VCaP (cell line): ENCODE measurements around the gene STOM.

Experiments used
- H3K27ac ChIP-seq: fragments of 450-650 bp; 2 replicates; pipeline ENCODE4 v1.5.1; 2017
- TF ChIP-seq, protein P1 (sequence below): fragments of 450-650 bp; conservative IDR thresholded peaks from 2 replicates; pipeline ENCODE4 v1.5.1; 2017; ENCODE audit warnings: mild to moderate bottlenecking, moderate library complexity

Gene STOM

DNA sequence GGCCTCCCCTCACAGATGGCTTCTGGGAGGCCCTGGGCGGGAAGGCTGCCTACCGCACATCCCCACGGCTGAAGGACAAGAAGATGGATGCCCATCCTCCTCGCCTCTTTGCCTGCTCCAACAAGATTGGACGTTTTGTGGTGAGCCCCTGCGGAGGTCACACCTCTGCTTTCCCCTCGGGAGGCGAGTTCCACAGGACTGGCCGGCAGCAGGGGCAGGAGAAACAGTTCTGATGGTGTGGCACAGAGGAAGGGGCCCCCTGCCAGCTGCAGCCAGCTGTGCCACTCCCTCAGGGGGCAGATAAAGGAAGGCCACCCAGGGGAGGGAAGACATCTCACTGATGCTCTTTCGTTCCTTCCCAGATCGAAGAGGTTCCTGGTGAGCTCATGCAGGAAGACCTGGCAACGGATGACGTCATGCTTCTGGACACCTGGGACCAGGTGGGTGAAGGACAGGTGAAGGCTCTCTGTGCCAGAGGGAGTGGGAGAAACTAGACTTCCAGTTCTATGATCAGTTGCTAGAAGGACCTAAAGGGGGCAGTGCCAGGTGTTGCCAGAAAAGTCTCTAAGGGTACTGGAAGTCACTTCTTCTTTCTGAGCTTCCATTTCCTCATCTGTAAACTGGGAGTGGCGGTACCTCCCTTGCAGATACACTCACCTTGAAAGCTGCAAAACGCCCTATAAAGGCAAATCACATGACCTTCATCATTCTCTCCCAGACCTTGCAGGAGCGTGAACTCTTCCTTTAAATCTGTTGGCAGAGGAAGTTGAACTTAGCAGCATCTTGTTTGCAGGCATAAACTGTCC lies 41.0 kb downstream of the STOM start:
- TF ChIP-seq, protein P1, sequence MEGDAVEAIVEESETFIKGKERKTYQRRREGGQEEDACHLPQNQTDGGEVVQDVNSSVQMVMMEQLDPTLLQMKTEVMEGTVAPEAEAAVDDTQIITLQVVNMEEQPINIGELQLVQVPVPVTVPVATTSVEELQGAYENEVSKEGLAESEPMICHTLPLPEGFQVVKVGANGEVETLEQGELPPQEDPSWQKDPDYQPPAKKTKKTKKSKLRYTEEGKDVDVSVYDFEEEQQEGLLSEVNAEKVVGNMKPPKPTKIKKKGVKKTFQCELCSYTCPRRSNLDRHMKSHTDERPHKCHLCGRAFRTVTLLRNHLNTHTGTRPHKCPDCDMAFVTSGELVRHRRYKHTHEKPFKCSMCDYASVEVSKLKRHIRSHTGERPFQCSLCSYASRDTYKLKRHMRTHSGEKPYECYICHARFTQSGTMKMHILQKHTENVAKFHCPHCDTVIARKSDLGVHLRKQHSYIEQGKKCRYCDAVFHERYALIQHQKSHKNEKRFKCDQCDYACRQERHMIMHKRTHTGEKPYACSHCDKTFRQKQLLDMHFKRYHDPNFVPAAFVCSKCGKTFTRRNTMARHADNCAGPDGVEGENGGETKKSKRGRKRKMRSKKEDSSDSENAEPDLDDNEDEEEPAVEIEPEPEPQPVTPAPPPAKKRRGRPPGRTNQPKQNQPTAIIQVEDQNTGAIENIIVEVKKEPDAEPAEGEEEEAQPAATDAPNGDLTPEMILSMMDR: no peak
- no peak overlapping the region for H3K27ac ChIP-seq

DNA sequence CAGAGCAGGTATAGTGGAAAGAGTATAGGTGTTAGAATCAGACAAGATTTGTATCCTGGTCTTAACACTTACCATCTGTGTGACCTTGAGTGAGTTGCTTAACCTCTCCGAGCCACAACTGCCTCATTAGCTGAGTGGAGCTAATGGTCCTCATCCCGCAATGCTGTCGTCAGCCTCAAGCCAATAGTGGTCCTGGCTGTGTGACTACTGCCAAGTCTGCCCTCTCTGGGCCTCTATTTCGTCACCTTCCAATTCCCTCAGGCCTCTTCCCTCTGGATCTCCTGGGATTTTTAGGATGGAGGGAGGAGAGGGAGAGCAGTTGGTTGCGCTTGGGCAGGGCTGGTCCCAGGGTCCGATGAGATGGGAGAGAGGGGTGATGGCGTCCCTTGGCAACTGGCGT lies 41.6 kb downstream of the STOM start:
- TF ChIP-seq, protein P1: no peak
- no peak overlapping the region for H3K27ac ChIP-seq

DNA sequence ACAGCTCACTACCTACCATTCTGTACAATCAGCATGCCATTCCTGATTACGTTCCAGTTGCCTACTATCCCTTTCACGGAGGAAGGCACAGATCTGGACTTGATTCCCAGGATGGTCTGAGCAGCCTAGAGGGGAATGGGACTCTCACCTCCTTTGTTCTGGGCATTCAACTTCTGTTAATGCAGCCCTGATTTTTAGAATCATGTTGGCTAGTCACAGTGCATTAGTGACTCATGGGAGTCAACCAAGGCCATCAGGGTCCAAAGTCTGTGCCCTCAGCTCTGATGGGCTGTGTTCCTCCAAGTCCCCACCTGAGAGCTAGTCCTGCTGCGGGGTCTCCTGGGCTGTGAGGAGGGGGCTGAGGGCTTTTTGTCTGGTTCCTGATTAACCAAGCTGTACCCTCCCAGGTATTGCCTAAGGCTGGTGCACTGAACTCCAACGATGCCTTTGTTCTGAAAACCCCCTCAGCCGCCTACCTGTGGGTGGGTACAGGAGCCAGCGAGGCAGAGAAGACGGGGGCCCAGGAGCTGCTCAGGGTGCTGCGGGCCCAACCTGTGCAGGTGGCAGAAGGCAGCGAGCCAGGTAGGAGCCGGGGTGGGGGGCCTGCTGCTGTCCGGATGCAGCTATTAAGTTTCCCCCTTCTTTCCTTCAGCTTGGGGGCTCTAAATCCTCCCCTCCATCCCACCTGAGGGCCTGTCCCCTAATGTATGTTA lies 43.0 kb downstream of the STOM start:
- TF ChIP-seq, protein P1: no peak
- no peak overlapping the region for H3K27ac ChIP-seq

DNA sequence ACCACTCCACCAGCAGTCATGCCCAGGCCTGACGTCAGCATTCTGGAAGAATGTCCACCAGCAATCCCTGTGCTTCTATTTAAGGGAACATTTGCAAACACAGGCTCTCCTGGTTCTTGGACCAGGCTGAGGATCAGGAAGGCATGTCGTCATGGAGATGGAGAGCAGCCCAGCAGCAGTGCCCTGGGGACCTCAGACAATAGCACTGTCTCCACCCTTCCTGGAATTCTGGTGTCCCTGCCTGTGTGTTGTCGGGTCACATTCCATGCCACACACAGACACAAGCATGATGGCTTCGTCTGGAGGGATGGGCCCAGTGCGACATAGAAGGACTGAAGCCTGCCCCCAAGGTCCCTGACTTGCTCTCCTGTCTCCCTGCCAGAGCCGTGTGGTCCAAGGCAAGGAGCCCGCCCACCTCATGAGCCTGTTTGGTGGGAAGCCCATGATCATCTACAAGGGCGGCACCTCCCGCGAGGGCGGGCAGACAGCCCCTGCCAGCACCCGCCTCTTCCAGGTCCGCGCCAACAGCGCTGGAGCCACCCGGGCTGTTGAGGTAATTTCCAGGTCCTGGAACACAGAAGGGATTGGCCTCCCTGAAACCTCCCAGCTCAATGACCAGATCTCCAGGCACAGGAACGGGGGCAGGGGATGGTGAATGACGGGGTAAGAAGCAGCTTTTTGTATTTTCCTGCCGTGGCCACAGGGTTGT lies 43.8 kb downstream of the STOM start:
- TF ChIP-seq, protein P1: no peak
- no peak overlapping the region for H3K27ac ChIP-seq

DNA sequence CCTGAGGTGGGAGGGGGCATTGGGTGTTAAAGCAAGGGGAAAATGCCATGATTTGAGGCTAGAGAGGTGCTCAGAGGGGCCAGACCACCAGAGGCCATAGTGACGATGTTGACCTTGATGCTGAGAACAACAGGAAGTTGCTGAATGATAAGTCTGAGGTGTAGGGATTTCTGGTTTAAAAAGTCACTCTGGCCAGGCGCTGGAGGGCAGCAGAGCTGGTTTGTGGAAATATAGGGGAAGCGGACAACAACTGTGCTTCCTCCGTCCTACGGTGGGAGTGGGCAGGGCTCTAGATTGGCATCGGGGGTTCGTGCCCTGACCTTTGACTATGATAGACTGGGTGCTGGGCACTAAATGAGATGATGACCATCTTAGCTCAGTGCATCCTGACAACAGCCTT lies 44.7 kb downstream of the STOM start:
- H3K27ac ChIP-seq: no peak overlapping the region
- TF ChIP-seq, protein P1: no peak

DNA sequence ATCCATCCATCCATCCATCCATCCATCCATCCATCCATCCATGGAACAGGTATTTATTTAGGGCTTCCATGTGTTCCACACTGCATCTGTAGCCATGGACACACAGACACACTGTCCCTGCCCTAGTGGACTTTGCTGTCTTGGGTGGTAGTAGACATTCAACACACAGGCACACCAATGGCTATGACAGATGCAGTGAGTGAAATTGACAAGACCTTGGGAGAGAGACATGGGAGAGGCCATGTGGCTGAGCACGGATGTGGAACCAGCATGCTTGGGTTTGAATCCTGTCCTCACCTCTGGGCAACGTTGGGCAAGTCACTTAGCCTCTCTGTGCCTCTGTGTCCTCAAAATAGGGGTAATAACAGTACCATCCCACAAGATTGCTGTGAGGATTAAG lies 45.3 kb downstream of the STOM start:
- TF ChIP-seq, protein P1: no peak
- no peak overlapping the region for H3K27ac ChIP-seq

DNA sequence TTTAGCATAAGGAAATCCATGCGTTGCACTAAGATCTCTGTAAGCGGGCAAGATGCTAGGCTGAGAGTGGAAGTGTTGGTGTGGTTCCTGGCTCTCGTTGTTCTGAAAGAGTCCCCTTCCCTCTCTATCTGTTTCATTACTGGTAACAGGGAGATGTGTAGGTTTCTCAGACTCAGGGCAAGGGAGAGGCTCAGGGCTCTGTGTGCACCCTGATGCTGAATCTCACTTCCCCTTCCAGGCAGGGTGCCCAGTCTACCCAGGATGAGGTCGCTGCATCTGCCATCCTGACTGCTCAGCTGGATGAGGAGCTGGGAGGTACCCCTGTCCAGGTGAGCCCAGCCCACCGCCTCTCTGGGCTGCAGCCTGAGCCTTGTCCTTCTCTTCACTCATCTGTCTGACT lies 45.7 kb downstream of the STOM start:
- H3K27ac ChIP-seq: no peak overlapping the region
- TF ChIP-seq, protein P1: no peak
